ENCODE data around the gene ZNF141. TPM values are rescaled to one million over a fixed set of nuclear protein-coding genes. Genes with fewer than 3 reads are reported as not detected.

The ZNF141 gene
- polyA plus RNA-seq, 3 donors: 2.5 to 4.2 (median 2.7) TPM

GRCh38 chr4:309807-310206 is 27.8 kb upstream of the ZNF141 start:
- Mint-ChIP-seq H3K27ac (no peak overlapping the region), H3K9me3 (peaks cover 27 to 70% (median 64%) of the 10 kb centered on the region in 7 donors), H3K36me3 (peaks cover 0 to 5% of the 10 kb centered on the region in 2 donors), H3K27me3 (ENCODE audit: low read depth in 3 of 3) (peaks cover 13 to 24% (median 17%) of the 10 kb centered on the region in 3 donors), H3K4me1 (peaks cover 9% of the 10 kb centered on the region), H3K4me3 (no peak overlapping the region)
- no peak for DNase-seq
- intact Hi-C loops (cut with micrococcal nuclease): no loop called here
- Histone ChIP-seq H4K20me1 (ENCODE audit: insufficient read depth, low read length) (no peaks in the 10 kb centered on the region), H3K4me3 (replicated peaks in 1 of 3; ENCODE audit: low read depth in 2 of 3, low read length in 3 of 3) (no peak overlapping the region), H3K9ac (ENCODE audit: insufficient read depth, low read length, poor library complexity, severe bottlenecking) (no peak overlapping the region), H3K9me3 (replicated peaks in 1 of 2; ENCODE audit: control insufficient read depth in 1 of 2, insufficient read depth in 1 of 2, low read length in 2 of 2) (peaks cover 60 to 62% of the 10 kb centered on the region in 2 donors), H3K27me3 (ENCODE audit: control insufficient read depth in 2 of 2, insufficient read depth in 2 of 2, low read length in 2 of 2) (peaks cover 0 to 13% of the 10 kb centered on the region in 2 donors), H3K4me2 (replicated peaks; ENCODE audit: extremely low read depth, low read length, poor library complexity, severe bottlenecking) (no peak overlapping the region), H3K27ac (ENCODE audit: low read depth in 1 of 2, low read length in 2 of 2) (no peak overlapping the region), H2AFZ (ENCODE audit: insufficient read depth, low read depth, low read length, poor library complexity, severe bottlenecking) (no peak overlapping the region), H3K36me3 (replicated peaks in 1 of 2; ENCODE audit: control insufficient read depth in 1 of 2, insufficient read depth in 2 of 2, low read length in 2 of 2) (no peaks in the 10 kb centered on the region), H3K79me2 (ENCODE audit: insufficient read depth, low read length) (no peaks in the 10 kb centered on the region), H3K4me1 (ENCODE audit: control insufficient read depth in 1 of 2, insufficient read depth in 2 of 2, low read length in 2 of 2) (no peaks in the 10 kb centered on the region)
- TF ChIP-seq CTCF (IDR thresholded peaks at IDR 0.05): no peak
- no CpG with 5 or more reads among the region's 1 CpG for WGBS (ENCODE audit: insufficient coverage)

- H2AFZ ChIP-seq (ENCODE audit: insufficient read depth, low read depth, low read length, poor library complexity, severe bottlenecking): no peak overlapping the region
- no peak overlapping the region for H3K27ac ChIP-seq (ENCODE audit: low read depth in 1 of 2, low read length in 2 of 2)
- H3K9me3 Mint-ChIP-seq: peaks cover 30 to 75% (median 56%) of the 10 kb centered on the region in 7 donors
- no peaks in the 10 kb centered on the region for H3K79me2 ChIP-seq (ENCODE audit: insufficient read depth, low read length)
- H3K36me3 Mint-ChIP-seq: no peaks in the 10 kb centered on the region
- no peaks in the 10 kb centered on the region for H4K20me1 ChIP-seq (ENCODE audit: insufficient read depth, low read length)
- H3K4me1 ChIP-seq (ENCODE audit: control insufficient read depth in 1 of 2, insufficient read depth in 2 of 2, low read length in 2 of 2): no peaks in the 10 kb centered on the region
- H3K27me3 Mint-ChIP-seq (ENCODE audit: low read depth in 3 of 3): peaks cover 0 to 14% (median 8%) of the 10 kb centered on the region in 3 donors
- no peak overlapping the region for H3K27ac Mint-ChIP-seq
- no peak overlapping the region for H3K4me3 Mint-ChIP-seq
- no peak for TF ChIP-seq CTCF (IDR thresholded peaks at IDR 0.05)
- no peaks in the 10 kb centered on the region for H3K36me3 ChIP-seq (replicated peaks in 1 of 2; ENCODE audit: control insufficient read depth in 1 of 2, insufficient read depth in 2 of 2, low read length in 2 of 2)
- no peak overlapping the region for H3K4me3 ChIP-seq (replicated peaks in 1 of 3; ENCODE audit: low read depth in 2 of 3, low read length in 3 of 3)
- DNase-seq: no peak
- H3K27me3 ChIP-seq (ENCODE audit: control insufficient read depth in 2 of 2, insufficient read depth in 2 of 2, low read length in 2 of 2): no peaks in the 10 kb centered on the region
- H3K4me1 Mint-ChIP-seq: no peaks in the 10 kb centered on the region
- H3K4me2 ChIP-seq (replicated peaks; ENCODE audit: extremely low read depth, low read length, poor library complexity, severe bottlenecking): no peak overlapping the region
- peaks cover 30 to 59% of the 10 kb centered on the region in 2 donors for H3K9me3 ChIP-seq (replicated peaks in 1 of 2; ENCODE audit: control insufficient read depth in 1 of 2, insufficient read depth in 1 of 2, low read length in 2 of 2)
- no peak overlapping the region for H3K9ac ChIP-seq (ENCODE audit: insufficient read depth, low read length, poor library complexity, severe bottlenecking)
- intact Hi-C loops (cut with micrococcal nuclease): no loop called here
- WGBS (ENCODE audit: insufficient coverage): 71% methylated on average over 1 of the region's 1 CpG
Observed at GRCh38 chr4:314296-314903, 23.2 kb upstream of the ZNF141 start.

All from CD14-positive monocyte (primary cell).